OCI-LY7 (cell line): Measurements from ENCODE around the gene NCOA7.

Source experiments
- EZH2phosphoT487 ChIP-seq: fragments of 200-600 bp; sonication (generic); IDR thresholded peaks from 2 replicates; pipeline ENCODE4 v1.6.1; 2018; ENCODE audit warnings: low read depth, borderline replicate concordance, mild to moderate bottlenecking, mixed run types, antibody characterized with exemption, low read length, moderate library complexity, mixed read lengths
- TF ChIP-seq, protein P1 (sequence below): fragments of 200-600 bp; sonication (generic); conservative IDR thresholded peaks from 2 replicates; pipeline ENCODE4 v1.5.1; 2014; ENCODE audit warnings: mild to moderate bottlenecking, antibody characterized with exemption, low read length, moderate library complexity, mixed read lengths

GRCh38 chr6:125866433-125866832, 75.7 kb downstream of the NCOA7 start:
- TF ChIP-seq, protein P1, sequence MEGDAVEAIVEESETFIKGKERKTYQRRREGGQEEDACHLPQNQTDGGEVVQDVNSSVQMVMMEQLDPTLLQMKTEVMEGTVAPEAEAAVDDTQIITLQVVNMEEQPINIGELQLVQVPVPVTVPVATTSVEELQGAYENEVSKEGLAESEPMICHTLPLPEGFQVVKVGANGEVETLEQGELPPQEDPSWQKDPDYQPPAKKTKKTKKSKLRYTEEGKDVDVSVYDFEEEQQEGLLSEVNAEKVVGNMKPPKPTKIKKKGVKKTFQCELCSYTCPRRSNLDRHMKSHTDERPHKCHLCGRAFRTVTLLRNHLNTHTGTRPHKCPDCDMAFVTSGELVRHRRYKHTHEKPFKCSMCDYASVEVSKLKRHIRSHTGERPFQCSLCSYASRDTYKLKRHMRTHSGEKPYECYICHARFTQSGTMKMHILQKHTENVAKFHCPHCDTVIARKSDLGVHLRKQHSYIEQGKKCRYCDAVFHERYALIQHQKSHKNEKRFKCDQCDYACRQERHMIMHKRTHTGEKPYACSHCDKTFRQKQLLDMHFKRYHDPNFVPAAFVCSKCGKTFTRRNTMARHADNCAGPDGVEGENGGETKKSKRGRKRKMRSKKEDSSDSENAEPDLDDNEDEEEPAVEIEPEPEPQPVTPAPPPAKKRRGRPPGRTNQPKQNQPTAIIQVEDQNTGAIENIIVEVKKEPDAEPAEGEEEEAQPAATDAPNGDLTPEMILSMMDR = no peak
- TF ChIP-seq EZH2phosphoT487 = no peak
